Uterus (tissue), 2 donors: ENCODE data around the gene CAMSAP2.

ENCODE experiments used
- CTCF ChIP-seq, 4 experiments: fragments of 200-600 bp in 2 of 4; fragments of 450-650 bp in 2 of 4; sonication (generic) in 2 of 4; IDR thresholded peaks; one replicate each; pipeline ENCODE4 v1.5.1; 2016 to 2019; ENCODE audit warnings: antibody characterized with exemption in 4 of 4, mild to moderate bottlenecking in 2 of 4, moderate library complexity in 1 of 4
- POLR2A ChIP-seq, 2 donors: fragments of 450-650 bp; IDR thresholded peaks; one replicate each; pipeline ENCODE4 v1.6.1; 2016; ENCODE audit warnings: antibody characterized with exemption in 2 of 2, mild to moderate bottlenecking in 1 of 2, moderate library complexity in 1 of 2

- TF ChIP-seq CTCF (IDR thresholded peaks at IDR 0.05): no peak
- no peak for TF ChIP-seq POLR2A (IDR thresholded peaks at IDR 0.05)
Observed at GRCh38 chr1:200895801-200896530, 157.3 kb downstream of the CAMSAP2 start.
